Measurements from ENCODE around the gene FFAR3. TPM values are rescaled to one million over a fixed set of nuclear protein-coding genes. Genes with fewer than 3 reads are reported as not detected.

The FFAR3 gene
- total and polyA plus RNA-seq, 9 of the 15 experiments (the other 6 are each of a cell fraction or from before 2014, with no cell fraction given): not detected

DNA sequence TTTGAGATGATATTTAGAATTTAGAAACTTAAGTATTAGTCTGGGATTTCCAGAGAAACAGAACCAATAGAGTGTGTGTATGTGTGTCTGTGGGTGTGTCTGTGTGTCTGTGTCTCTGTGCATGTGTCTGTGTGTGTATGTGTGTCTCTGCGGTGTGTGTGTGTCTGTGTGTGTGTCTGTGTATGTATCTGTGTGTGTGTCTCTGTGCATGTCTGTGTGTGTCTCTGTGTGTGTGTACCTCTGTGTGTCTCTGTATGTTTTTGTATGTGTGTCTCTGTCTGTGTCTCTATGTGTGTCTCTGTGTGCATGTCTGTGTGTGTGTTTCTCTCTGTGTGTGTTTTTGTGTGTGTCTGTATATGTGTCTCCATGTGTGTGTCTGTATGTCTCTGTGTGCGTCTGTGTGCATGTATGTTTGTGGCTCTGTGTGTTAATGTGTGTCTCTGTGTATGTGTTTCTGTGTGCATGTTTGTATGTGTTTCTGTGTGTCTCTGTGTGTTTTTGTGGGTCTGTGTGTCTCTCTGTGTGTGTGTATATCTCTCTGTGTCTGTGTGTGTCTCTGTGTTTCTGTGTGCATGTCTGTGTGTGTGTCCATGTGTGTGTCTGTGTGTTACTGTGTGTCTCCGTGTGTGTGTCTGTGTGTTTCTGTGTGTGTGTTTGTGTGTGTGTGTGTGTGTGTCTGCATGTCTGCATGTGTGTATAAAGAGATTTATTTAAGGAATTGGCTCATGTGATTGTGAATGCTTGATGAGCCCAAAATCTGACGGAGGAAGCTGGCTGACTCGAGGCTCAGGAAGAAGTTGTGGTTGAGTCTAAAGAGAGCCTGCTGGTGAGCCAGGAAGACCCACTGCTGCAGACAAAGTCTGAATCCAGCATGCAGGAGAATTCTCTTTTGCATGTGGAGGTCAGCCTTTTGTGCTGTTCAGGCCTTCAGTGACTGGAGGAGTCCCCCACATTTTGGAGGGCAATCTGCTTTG lies 34.8 kb downstream of the FFAR3 start (continued):
- TF ChIP-seq, protein P1, sequence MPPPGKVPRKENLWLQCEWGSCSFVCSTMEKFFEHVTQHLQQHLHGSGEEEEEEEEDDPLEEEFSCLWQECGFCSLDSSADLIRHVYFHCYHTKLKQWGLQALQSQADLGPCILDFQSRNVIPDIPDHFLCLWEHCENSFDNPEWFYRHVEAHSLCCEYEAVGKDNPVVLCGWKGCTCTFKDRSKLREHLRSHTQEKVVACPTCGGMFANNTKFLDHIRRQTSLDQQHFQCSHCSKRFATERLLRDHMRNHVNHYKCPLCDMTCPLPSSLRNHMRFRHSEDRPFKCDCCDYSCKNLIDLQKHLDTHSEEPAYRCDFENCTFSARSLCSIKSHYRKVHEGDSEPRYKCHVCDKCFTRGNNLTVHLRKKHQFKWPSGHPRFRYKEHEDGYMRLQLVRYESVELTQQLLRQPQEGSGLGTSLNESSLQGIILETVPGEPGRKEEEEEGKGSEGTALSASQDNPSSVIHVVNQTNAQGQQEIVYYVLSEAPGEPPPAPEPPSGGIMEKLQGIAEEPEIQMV (tag; conservative IDR thresholded peaks at IDR 0.05; ENCODE audit: low read depth): no peak
- TF ChIP-seq YBX1 (IDR thresholded peaks at IDR 0.05) (0 out of 2 replicates have a peak, but pooled peaks have one; percentile 30), XRCC5 (IDR thresholded peaks at IDR 0.05; ENCODE audit: low read depth, low read length) (no peak)
- TF ChIP-seq, protein P2, sequence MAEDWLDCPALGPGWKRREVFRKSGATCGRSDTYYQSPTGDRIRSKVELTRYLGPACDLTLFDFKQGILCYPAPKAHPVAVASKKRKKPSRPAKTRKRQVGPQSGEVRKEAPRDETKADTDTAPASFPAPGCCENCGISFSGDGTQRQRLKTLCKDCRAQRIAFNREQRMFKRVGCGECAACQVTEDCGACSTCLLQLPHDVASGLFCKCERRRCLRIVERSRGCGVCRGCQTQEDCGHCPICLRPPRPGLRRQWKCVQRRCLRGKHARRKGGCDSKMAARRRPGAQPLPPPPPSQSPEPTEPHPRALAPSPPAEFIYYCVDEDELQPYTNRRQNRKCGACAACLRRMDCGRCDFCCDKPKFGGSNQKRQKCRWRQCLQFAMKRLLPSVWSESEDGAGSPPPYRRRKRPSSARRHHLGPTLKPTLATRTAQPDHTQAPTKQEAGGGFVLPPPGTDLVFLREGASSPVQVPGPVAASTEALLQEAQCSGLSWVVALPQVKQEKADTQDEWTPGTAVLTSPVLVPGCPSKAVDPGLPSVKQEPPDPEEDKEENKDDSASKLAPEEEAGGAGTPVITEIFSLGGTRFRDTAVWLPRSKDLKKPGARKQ (CRISPR knock-in tag; IDR thresholded peaks at IDR 0.05): no peak
